GM23338 (cell line): Measurements from ENCODE around the gene XDH. TPM values are rescaled to one million over a fixed set of nuclear protein-coding genes. Genes with fewer than 3 reads are reported as not detected.

Experiments used
- ATAC-seq: fragments of 200-7000 bp; cut with Tn5 transposase; 3 replicates; pipeline ENCODE4 v1.9.1; 2020
- DNase-seq: peaks from one replicate; pipeline ENCODE4 v3.0.0-alpha.2; 2015; ENCODE audit warnings: low spot score
- H2AFZ ChIP-seq: fragments of 200-600 bp; sonication (generic); 2 replicates; pipeline ENCODE4 v1.8.0; 2016; ENCODE audit warnings: antibody characterized with exemption, mild to moderate bottlenecking, moderate library complexity
- H3F3A ChIP-seq: fragments of 200-600 bp; sonication (generic); replicated peaks from 2 replicates; pipeline ENCODE4 v1.8.0; 2017; ENCODE audit warnings: antibody characterized with exemption, mixed run types, low read depth
- H3K27ac ChIP-seq: fragments of 200-600 bp; sonication (generic); 2 replicates; pipeline ENCODE4 v1.6.1; 2016; ENCODE audit warnings: low read depth
- H3K27me3 ChIP-seq: fragments of 200-600 bp; sonication (generic); 2 replicates; pipeline ENCODE4 v1.8.0; 2016; ENCODE audit warnings: mild to moderate bottlenecking, mixed run types, moderate library complexity; ENCODE audit not compliant: insufficient read depth
- H3K36me3 ChIP-seq: fragments of 200-600 bp; sonication (generic); 2 replicates; pipeline ENCODE4 v1.8.0; 2016; ENCODE audit warnings: mild to moderate bottlenecking; ENCODE audit not compliant: insufficient read depth
- H3K4me1 ChIP-seq: fragments of 200-600 bp; sonication (generic); 2 replicates; pipeline ENCODE4 v1.8.0; 2016; ENCODE audit warnings: mild to moderate bottlenecking, moderate library complexity; ENCODE audit not compliant: insufficient read depth
- H3K4me2 ChIP-seq: fragments of 200-600 bp; sonication (generic); 2 replicates; pipeline ENCODE4 v1.7.1; 2017; ENCODE audit warnings: mixed run types
- H3K4me3 ChIP-seq: fragments of 200-600 bp; sonication (generic); 2 replicates; pipeline ENCODE4 v1.6.1; 2016; ENCODE audit warnings: mixed run types
- H3K79me2 ChIP-seq: fragments of 200-600 bp; sonication (generic); replicated peaks from 2 replicates; pipeline ENCODE4 v1.8.0; 2017; ENCODE audit warnings: mild to moderate bottlenecking; ENCODE audit not compliant: insufficient read depth
- H3K9me2 ChIP-seq: fragments of 200-600 bp; sonication (generic); 2 replicates; pipeline ENCODE4 v1.8.0; 2017; ENCODE audit not compliant: insufficient read depth
- H4K20me1 ChIP-seq: fragments of 200-600 bp; sonication (generic); replicated peaks from 2 replicates; pipeline ENCODE4 v1.8.0; 2017; ENCODE audit warnings: mild to moderate bottlenecking; ENCODE audit not compliant: insufficient read depth
- H3K27ac Mint-ChIP-seq: 2 replicates; pipeline ENCODE4 v1.8.0; 2020; ENCODE audit warnings: inconsistent platforms, mild to moderate bottlenecking, moderate library complexity, mixed read lengths
- H3K27me3 Mint-ChIP-seq: 3 replicates; pipeline ENCODE4 v1.8.0; 2022; ENCODE audit warnings: low read depth, mild to moderate bottlenecking, moderate library complexity, mixed read lengths, inconsistent platforms; ENCODE audit not compliant: insufficient read depth, poor library complexity
- H3K36me3 Mint-ChIP-seq: 3 replicates; pipeline ENCODE4 v1.8.0; 2021; ENCODE audit warnings: low read depth, mild to moderate bottlenecking, inconsistent platforms, moderate library complexity, mixed read lengths
- H3K4me1 Mint-ChIP-seq: 3 replicates; pipeline ENCODE4 v1.8.0; 2020; ENCODE audit warnings: mild to moderate bottlenecking, inconsistent platforms, mixed read lengths
- H3K4me3 Mint-ChIP-seq: 3 replicates; pipeline ENCODE4 v1.8.0; 2021; ENCODE audit warnings: moderate library complexity, mild to moderate bottlenecking, inconsistent platforms, mixed read lengths
- H3K9me3 Mint-ChIP-seq: 3 replicates; pipeline ENCODE4 v1.8.0; 2020; ENCODE audit warnings: moderate library complexity, mild to moderate bottlenecking, inconsistent platforms, mixed read lengths
- CTCF ChIP-seq, 2 experiments: fragments of 200-600 bp in 1 of 2; sonication (generic) in 1 of 2; conservative IDR thresholded peaks; 2 replicates each; pipeline versions ENCODE4 v1.5.1 to v1.6.1; 2016 to 2017; ENCODE audit warnings: antibody characterized with exemption in 2 of 2, low read depth in 2 of 2, mild to moderate bottlenecking in 2 of 2, moderate library complexity in 1 of 2
- EZH2 ChIP-seq: fragments of 200-600 bp; sonication (generic); IDR thresholded peaks from one replicate; pipeline ENCODE4 v1.8.0; 2017; ENCODE audit warnings: antibody characterized with exemption, mild to moderate bottlenecking, low read depth; ENCODE audit not compliant: unreplicated experiment
- POLR2AphosphoS5 ChIP-seq: IDR thresholded peaks from 2 replicates; pipeline ENCODE4 v1.6.1; 2016; ENCODE audit warnings: antibody characterized with exemption, low read depth
- polyA plus RNA-seq: library from polyadenylated mRNA; unstranded; fragments of >200 nt; fragmentation: Nextera tagmentation; extraction: Ambion mirVana; gene quantifications from 2 replicates; pipeline ENCODE4 v1.2.1, GENCODE V29; 2016
- total RNA-seq: library from RNA; depleted of rRNA; stranded (reverse); fragments of >200 nt; shearing (Covaris generic); gene quantifications from 2 replicates; pipeline ENCODE4 v1.2.3, GENCODE V29; 2014
- TF ChIP-seq, protein P1 (sequence below): fragments of 250-450 bp; sonication (Bioruptor Pico); IDR thresholded peaks from 2 replicates; pipeline ENCODE4 v1.5.0; 2020; ENCODE audit warnings: mild to moderate bottlenecking, moderate library complexity

Gene XDH
- total and polyA plus RNA-seq, 2 experiments from 2014 or later: 0.55 to 0.87 TPM

DNA sequence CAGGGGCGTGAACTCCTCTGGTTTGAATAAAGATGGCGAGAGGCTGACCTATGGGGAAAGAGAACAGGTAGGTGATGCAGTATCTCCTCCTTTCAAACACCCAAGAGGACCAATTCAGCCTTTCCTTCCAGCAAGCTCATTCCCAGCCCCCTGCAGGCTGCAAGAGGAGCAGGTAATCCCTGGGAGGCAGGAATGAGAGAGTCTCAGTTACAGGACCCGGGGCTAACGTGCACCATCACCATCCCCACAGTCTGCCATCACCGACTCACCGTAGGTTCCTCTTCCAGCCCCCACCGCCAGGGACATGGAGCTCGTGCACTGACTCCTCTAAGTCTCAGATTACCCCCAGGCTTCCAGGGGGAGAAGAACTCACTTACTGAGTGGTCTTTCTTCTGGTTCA lies 26.7 kb downstream of the XDH start:
- Mint-ChIP-seq H3K27me3 (no peaks in the 10 kb centered on the region), H3K4me1 (peaks cover 19% of the 10 kb centered on the region), H3K36me3 (no peaks in the 10 kb centered on the region), H3K4me3 (no peak overlapping the region), H3K27ac (no peak overlapping the region), H3K9me3 (no peaks in the 10 kb centered on the region; the same call in 2 of the 3 replicates)
- Histone ChIP-seq H3K27ac (no peak overlapping the region), H3K4me1 (peaks cover 15% of the 10 kb centered on the region; the same call in 1 of the 2 replicates), H3F3A (no peaks in the 10 kb centered on the region), H3K27me3 (no peaks in the 10 kb centered on the region), H3K36me3 (no peaks in the 10 kb centered on the region), H3K9me2 (0 out of 2 replicates have a peak, but pooled peaks cover 4% of the 10 kb centered on the region), H2AFZ (no peak overlapping the region), H3K4me3 (no peak overlapping the region), H3K4me2 (no peak overlapping the region), H3K79me2 (no peaks in the 10 kb centered on the region), H4K20me1 (no peaks in the 10 kb centered on the region)
- peak; percentile 49 for DNase-seq
- peak; percentile 80 for ATAC-seq
- no peak for TF ChIP-seq EZH2
- no peak for TF ChIP-seq POLR2AphosphoS5
- peak in 1 of 2 experiments; percentile 7; a peak in 1 of 4 replicates for TF ChIP-seq CTCF (conservative IDR thresholded peaks at IDR 0.05; ENCODE audit: low read depth in 2 of 2)
- TF ChIP-seq, protein P1, sequence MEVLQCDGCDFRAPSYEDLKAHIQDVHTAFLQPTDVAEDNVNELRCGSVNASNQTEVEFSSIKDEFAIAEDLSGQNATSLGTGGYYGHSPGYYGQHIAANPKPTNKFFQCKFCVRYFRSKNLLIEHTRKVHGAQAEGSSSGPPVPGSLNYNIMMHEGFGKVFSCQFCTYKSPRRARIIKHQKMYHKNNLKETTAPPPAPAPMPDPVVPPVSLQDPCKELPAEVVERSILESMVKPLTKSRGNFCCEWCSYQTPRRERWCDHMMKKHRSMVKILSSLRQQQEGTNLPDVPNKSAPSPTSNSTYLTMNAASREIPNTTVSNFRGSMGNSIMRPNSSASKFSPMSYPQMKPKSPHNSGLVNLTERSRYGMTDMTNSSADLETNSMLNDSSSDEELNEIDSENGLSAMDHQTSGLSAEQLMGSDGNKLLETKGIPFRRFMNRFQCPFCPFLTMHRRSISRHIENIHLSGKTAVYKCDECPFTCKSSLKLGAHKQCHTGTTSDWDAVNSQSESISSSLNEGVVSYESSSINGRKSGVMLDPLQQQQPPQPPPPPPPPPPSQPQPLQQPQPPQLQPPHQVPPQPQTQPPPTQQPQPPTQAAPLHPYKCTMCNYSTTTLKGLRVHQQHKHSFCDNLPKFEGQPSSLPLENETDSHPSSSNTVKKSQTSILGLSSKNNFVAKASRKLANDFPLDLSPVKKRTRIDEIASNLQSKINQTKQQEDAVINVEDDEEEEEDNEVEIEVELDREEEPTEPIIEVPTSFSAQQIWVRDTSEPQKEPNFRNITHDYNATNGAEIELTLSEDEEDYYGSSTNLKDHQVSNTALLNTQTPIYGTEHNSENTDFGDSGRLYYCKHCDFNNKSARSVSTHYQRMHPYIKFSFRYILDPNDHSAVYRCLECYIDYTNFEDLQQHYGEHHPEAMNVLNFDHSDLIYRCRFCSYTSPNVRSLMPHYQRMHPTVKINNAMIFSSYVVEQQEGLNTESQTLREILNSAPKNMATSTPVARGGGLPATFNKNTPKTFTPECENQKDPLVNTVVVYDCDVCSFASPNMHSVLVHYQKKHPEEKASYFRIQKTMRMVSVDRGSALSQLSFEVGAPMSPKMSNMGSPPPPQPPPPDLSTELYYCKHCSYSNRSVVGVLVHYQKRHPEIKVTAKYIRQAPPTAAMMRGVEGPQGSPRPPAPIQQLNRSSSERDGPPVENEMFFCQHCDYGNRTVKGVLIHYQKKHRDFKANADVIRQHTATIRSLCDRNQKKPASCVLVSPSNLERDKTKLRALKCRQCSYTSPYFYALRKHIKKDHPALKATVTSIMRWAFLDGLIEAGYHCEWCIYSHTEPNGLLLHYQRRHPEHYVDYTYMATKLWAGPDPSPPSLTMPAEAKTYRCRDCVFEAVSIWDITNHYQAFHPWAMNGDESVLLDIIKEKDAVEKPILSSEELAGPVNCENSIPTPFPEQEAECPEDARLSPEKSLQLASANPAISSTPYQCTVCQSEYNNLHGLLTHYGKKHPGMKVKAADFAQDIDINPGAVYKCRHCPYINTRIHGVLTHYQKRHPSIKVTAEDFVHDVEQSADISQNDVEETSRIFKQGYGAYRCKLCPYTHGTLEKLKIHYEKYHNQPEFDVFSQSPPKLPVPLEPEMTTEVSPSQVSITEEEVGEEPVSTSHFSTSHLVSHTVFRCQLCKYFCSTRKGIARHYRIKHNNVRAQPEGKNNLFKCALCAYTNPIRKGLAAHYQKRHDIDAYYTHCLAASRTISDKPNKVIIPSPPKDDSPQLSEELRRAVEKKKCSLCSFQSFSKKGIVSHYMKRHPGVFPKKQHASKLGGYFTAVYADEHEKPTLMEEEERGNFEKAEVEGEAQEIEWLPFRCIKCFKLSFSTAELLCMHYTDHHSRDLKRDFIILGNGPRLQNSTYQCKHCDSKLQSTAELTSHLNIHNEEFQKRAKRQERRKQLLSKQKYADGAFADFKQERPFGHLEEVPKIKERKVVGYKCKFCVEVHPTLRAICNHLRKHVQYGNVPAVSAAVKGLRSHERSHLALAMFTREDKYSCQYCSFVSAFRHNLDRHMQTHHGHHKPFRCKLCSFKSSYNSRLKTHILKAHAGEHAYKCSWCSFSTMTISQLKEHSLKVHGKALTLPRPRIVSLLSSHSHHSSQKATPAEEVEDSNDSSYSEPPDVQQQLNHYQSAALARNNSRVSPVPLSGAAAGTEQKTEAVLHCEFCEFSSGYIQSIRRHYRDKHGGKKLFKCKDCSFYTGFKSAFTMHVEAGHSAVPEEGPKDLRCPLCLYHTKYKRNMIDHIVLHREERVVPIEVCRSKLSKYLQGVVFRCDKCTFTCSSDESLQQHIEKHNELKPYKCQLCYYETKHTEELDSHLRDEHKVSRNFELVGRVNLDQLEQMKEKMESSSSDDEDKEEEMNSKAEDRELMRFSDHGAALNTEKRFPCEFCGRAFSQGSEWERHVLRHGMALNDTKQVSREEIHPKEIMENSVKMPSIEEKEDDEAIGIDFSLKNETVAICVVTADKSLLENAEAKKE (CRISPR knock-in tag): no peak
